Colonic mucosa (tissue), 4 donors: ENCODE measurements around the gene KRI1. TPM values are rescaled to one million over a fixed set of nuclear protein-coding genes. Genes with fewer than 3 reads are reported as not detected.

Source experiments
- DNase-seq: peaks from one replicate; pipeline ENCODE4 v3.0.0-alpha.2; 2020
- H3K27ac ChIP-seq: fragments of 200-600 bp; one replicate; pipeline ENCODE4 v1.8.0; 2021
- H3K27me3 ChIP-seq: fragments of 200-600 bp; one replicate; pipeline ENCODE4 v1.8.0; 2021
- H3K36me3 ChIP-seq: fragments of 200-600 bp; one replicate; pipeline ENCODE4 v1.8.0; 2021
- H3K4me1 ChIP-seq: fragments of 200-600 bp; one replicate; pipeline ENCODE4 v1.8.0; 2021; ENCODE audit warnings: mild to moderate bottlenecking
- H3K4me3 ChIP-seq: fragments of 200-600 bp; one replicate; pipeline ENCODE4 v1.8.0; 2021
- H3K9ac ChIP-seq, 2 donors: one replicate each; pipeline ENCODE4 v1.7.0; 2013; ENCODE audit warnings: control low read depth in 2 of 2, low read depth in 2 of 2, low read length in 2 of 2
- H3K9me3 ChIP-seq: fragments of 200-600 bp; one replicate; pipeline ENCODE4 v1.8.0; 2021
- CTCF ChIP-seq: fragments of 200-600 bp; IDR thresholded peaks from one replicate; pipeline ENCODE4 v1.8.0; 2022; ENCODE audit warnings: antibody characterized with exemption, mild to moderate bottlenecking
- intact Hi-C: fragments of 100-400 bp; cut with DNase I; formaldehyde crosslinking; loops from one replicate; pipeline ENCODE4 v1.14.1; 2022
- total RNA-seq, 2 donors: library from RNA; stranded (reverse); fragmentation: NEBNext Ultra II Directional in 1 of 2; extraction: Animal tissue kit (Norgen Biotek cat#: 25700) in 1 of 2; gene quantifications; one replicate each; pipeline ENCODE4 v1.2.1, GENCODE V29; 2021
- donor health status: healthy.
- donor health status: DM: no; HTN: no; CAD: no.
- donor health status: DM: no; HTN: no; CAD: no.

The KRI1 gene
- total RNA-seq, 2 donors from 2014 or later: 11.0 to 27.2 TPM

GRCh38 chr19:10525636-10526035, 40.2 kb downstream of the KRI1 start:
- Histone ChIP-seq H3K27ac (no peak overlapping the region), H3K4me3 (no peak overlapping the region), H3K36me3 (no peaks in the 10 kb centered on the region), H3K27me3 (no peaks in the 10 kb centered on the region), H3K9ac (no peak overlapping the region), H3K9me3 (no peaks in the 10 kb centered on the region), H3K4me1 (no peaks in the 10 kb centered on the region)
- TF ChIP-seq CTCF: no peak
- no peak for DNase-seq
- intact Hi-C loops: no loop called here

DNA sequence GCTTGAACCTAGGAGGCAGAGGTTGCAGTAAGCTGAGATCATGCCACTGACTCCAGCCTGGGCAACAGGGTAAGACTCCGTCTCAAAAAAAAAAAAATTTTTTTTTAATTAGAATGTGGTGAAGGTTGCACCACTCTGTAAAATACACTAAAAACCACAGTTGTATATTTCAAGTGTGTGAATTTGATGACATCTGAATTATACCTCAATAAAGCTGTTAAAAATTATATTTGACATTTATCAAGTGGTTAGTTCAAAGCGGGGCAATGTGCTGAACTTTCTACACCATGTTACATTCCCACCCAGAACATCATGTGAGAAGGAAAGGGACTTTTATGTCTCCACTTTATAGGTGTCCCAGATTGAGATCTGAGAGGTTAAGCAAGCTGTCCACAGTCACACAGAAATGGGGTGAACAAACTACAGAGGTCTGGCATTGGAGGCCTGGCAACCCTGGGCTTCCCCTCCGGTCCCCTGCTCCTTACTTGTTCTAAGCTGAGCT, 42.6 kb downstream of the KRI1 start:
- no peak for TF ChIP-seq CTCF
- Histone ChIP-seq H3K9me3 (no peaks in the 10 kb centered on the region), H3K36me3 (no peaks in the 10 kb centered on the region), H3K4me1 (no peaks in the 10 kb centered on the region), H3K27ac (no peak overlapping the region), H3K9ac (no peak overlapping the region), H3K27me3 (peaks cover 21% of the 10 kb centered on the region), H3K4me3 (no peak overlapping the region)
- no peak for DNase-seq
- intact Hi-C loops: no loop called here

DNA sequence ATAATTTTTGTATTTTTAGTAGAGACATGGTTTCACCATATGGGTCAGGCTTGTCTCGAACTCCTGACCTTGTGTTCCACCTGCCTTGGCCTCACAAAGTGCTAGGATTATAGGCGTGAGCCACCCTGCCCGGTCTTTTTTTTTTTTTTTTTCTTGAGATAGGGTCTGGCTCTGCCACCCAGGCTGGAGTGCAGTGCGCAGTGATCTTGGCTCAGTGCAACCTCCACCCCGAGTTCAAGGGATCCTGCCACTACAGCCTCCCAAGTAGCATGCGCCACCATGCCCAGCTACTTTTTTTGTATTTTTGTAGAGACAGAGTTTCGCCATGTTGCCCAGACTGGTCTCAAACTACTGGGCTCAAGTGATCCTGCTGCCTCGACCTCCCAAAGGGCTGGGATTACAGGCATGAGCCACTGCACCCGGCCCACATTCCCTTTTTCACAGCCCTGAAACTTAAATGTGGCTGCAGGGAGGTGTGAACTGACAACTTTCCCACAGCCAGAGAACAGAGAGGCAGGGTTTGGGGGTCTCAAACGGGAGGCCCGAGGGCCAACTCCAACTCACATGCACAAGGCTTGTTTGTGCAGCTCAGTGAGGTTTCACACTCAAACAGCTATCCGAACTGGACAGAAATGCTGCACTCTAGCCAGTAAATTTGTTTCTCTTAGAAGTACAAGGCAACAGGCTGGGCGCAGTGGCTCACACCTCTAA, 44.2 kb downstream of the KRI1 start:
- intact Hi-C loops: no loop called here
- Histone ChIP-seq H3K27ac (no peak overlapping the region), H3K4me1 (no peaks in the 10 kb centered on the region), H3K4me3 (no peak overlapping the region), H3K27me3 (peaks cover 37% of the 10 kb centered on the region), H3K36me3 (no peaks in the 10 kb centered on the region), H3K9me3 (no peaks in the 10 kb centered on the region), H3K9ac (no peak overlapping the region)
- TF ChIP-seq CTCF: no peak
- DNase-seq: no peak

- TF ChIP-seq CTCF: no peak
- Histone ChIP-seq H3K9me3 (no peaks in the 10 kb centered on the region), H3K27ac (no peak overlapping the region), H3K36me3 (no peaks in the 10 kb centered on the region), H3K9ac (no peak overlapping the region), H3K4me1 (no peaks in the 10 kb centered on the region), H3K4me3 (no peak overlapping the region), H3K27me3 (peaks cover 44% of the 10 kb centered on the region)
- intact Hi-C loops: no loop called here
- no peak for DNase-seq
These were observed 45.0 kb downstream of the KRI1 start for GRCh38 chr19:10520652-10521318.

DNA sequence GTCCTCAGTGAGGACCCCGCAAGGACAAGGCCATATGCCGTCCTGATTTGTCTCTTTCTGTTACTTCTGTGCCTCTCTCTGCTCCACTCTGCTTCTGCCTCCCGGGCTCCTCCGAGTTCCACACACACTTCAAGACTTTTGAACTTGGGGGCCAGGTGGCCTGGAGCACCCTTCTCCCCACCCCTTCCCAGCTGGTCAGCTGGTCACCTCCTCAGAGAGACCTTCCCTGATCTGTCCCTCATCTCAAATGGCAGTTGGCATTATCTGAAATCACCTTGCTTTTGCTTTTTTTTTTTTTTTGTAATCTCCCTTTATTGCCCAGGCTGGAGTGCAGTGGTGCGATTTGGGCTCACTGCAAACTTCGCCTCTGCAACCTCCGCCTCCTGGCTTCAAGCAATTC, 46.4 kb downstream of the KRI1 start:
- Histone ChIP-seq H3K4me1 (no peaks in the 10 kb centered on the region), H3K4me3 (no peak overlapping the region), H3K27ac (no peak overlapping the region), H3K9ac (no peak overlapping the region), H3K36me3 (no peaks in the 10 kb centered on the region), H3K9me3 (no peaks in the 10 kb centered on the region), H3K27me3 (peaks cover 57% of the 10 kb centered on the region)
- DNase-seq: no peak
- TF ChIP-seq CTCF: no peak
- intact Hi-C loops: no loop called here
